Stimulated activated CD4-positive, alpha-beta T cell treated with anti-CD3 and anti-CD28 coated beads, TNF-alpha, amount 100 ng/mL, for 4 hours (primary cell): ENCODE results near the gene SRGAP2B.
"Not testable (repeated sequence)": the region's sequence is repeated elsewhere in the genome, so short reads cannot be mapped to it uniquely, and the experiment has no call there.

ENCODE experiments used
- DNase-seq, 3 experiments: peaks; one replicate each; pipeline ENCODE4 v3.0.0-alpha.2; 2020; ENCODE audit warnings: low read depth in 3 of 3

SRGAP2B gene

GRCh38 chr1:144998134-144998980 is 96.8 kb downstream of the SRGAP2B start:
- DNase-seq = not testable (repeated sequence)

- DNase-seq = not testable (repeated sequence)
These were observed 99.2 kb downstream of the SRGAP2B start for GRCh38 chr1:144995833-144996410.

GRCh38 chr1:144992915-144993314 is 102.2 kb downstream of the SRGAP2B start:
- not testable (repeated sequence) for DNase-seq

GRCh38 chr1:144990611-144991010 is 104.5 kb downstream of the SRGAP2B start:
- DNase-seq = not testable (repeated sequence)

- DNase-seq = not testable (repeated sequence)
These were observed 108.0 kb downstream of the SRGAP2B start for GRCh38 chr1:144987131-144987530.

- not testable (repeated sequence) for DNase-seq
These were observed 108.8 kb downstream of the SRGAP2B start for GRCh38 chr1:144986171-144986860.

GRCh38 chr1:144985550-144986170 is 109.5 kb downstream of the SRGAP2B start:
- DNase-seq = not testable (repeated sequence)

GRCh38 chr1:144982802-144983525 is 112.2 kb downstream of the SRGAP2B start:
- not testable (repeated sequence) for DNase-seq

GRCh38 chr1:144981157-144981556 is 114.0 kb downstream of the SRGAP2B start:
- not testable (repeated sequence) for DNase-seq

- not testable (repeated sequence) for DNase-seq
These were observed 115.0 kb downstream of the SRGAP2B start for GRCh38 chr1:144979960-144980595.

- not testable (repeated sequence) for DNase-seq
These were observed 117.3 kb downstream of the SRGAP2B start for GRCh38 chr1:144977856-144978255.

- DNase-seq = not testable (repeated sequence)
These were observed 123.2 kb downstream of the SRGAP2B start for GRCh38 chr1:144971936-144972335.

- DNase-seq = not testable (repeated sequence)
These were observed 128.6 kb downstream of the SRGAP2B start for GRCh38 chr1:144966488-144966887.

GRCh38 chr1:144964765-144965164 is 130.4 kb downstream of the SRGAP2B start:
- DNase-seq = not testable (repeated sequence)

- DNase-seq = not testable (repeated sequence)
These were observed 130.9 kb downstream of the SRGAP2B start for GRCh38 chr1:144964186-144964585.

- not testable (repeated sequence) for DNase-seq
These were observed 131.6 kb downstream of the SRGAP2B start for GRCh38 chr1:144963571-144963970.

- DNase-seq = not testable (repeated sequence)
These were observed 133.2 kb downstream of the SRGAP2B start for GRCh38 chr1:144961604-144962583.

- DNase-seq = not testable (repeated sequence)
These were observed 134.1 kb downstream of the SRGAP2B start for GRCh38 chr1:144960929-144961488.

GRCh38 chr1:144948390-144948789 is 146.7 kb downstream of the SRGAP2B start:
- DNase-seq = not testable (repeated sequence)
